DMS53 (cell line): ENCODE measurements around the gene EYS.

Experiments used
- DNase-seq: peaks from one replicate; lab custom pipeline; 2025; lab: John Stamatoyannopoulos, UW

The EYS gene

GRCh38 chr6:65221153-65221552 is 485.9 kb downstream of the EYS start:
- no peak for DNase-seq

- no peak for DNase-seq
Observed at GRCh38 chr6:65202738-65203137, 504.3 kb downstream of the EYS start.

DNA sequence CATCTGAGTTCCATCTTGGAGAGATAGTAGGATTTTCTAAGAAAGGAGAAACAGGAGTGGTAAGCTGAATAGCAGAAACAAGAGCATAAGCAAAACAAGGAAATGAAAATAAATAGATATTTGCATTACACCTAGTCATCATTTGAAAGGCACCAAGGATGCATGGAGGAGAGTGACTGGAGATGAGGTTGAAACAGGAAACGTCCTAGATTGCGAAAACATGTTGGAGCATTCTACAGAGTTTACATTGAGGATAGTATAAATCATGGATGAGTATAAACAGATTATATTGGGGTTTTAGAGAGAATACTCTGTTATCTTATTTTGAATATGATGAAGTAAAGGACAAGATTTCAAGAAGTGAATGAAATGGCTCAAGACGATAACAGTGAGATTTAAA is 507.3 kb downstream of the EYS start:
- DNase-seq, result peak; percentile 51

DNA sequence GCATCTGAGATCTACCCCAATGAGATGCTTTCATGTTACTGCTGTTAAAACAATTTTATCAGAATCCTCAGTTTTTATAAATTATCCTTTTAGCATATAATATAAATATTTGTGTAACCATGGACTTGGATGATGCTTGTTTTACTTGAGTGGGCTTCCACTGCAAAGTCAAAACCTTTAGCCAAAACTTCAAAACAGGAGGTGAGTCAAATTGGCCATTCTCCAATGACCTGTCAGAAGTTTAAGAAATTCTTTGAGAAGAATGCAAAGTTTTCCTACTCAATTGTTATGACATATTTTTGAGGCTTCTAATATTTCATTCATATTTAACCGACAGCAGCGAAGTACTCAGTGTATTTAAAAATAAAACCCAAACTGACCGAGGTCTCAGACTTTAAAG is 507.9 kb downstream of the EYS start:
- DNase-seq, result no peak

DNA sequence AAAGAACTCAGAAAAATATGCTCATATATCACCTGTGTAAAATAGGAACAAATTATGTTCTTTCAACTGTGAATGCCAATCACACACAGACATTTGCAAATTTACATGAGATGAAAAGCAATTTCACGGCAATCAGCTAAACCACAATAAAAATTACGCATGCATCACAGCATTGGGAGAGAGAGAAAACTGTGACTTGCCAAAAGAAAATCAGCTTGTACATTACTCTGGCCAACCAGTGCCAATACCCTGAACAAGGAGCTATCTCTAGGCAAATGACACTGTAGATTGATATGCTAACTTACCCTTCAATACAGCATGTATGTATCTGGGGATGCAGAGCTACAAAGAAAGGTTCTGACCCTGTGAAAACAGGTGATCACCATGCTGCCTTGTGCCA is 515.6 kb downstream of the EYS start:
- DNase-seq, result no peak

DNA sequence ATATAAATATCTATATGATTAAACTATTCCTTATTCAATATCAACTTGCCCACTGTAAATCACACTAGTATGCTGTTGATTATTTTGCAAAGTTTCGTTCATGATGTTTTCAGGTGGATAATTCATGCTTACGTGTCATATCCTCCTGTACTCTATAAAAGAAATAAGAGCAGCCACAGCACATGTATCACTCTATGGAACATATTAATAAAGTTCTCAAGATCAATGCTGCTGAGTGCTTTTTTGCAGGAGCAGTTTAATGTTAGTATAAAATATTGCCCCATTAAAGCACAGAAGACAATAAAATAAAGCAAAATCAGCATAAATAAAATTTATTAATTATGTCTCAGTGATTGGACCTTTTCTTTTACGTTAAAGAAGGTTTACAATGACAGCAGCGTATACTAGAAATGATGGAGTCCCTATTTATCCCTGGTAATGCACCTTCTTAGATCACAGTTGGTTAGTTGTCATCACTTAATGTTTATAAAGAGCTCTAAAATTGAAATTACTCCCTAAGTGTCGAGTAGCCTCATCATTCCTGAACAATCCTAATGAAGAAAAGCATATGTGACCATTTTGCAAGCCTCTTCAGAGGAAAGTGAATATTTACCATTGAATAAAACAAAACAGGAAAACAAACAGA is 517.7 kb downstream of the EYS start:
- no peak for DNase-seq

DNA sequence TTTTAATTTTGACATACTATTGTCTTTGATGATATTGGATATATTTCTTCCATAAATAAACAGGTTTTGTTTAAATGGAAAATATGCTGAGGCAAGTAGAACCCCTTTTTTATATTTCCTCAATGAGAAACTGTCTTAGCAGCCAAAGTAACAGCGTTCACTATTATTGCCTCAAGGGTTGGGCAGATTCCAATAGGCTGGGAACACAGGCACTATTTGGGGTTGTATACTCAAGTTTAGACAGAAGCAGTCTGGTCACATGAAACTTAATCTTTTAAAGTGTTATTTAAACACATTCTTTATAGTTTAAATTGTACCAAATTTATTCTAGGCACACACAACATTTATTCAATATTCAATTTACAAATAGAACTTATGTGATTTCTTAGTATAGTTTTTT is 520.2 kb downstream of the EYS start:
- DNase-seq, result no peak

DNA sequence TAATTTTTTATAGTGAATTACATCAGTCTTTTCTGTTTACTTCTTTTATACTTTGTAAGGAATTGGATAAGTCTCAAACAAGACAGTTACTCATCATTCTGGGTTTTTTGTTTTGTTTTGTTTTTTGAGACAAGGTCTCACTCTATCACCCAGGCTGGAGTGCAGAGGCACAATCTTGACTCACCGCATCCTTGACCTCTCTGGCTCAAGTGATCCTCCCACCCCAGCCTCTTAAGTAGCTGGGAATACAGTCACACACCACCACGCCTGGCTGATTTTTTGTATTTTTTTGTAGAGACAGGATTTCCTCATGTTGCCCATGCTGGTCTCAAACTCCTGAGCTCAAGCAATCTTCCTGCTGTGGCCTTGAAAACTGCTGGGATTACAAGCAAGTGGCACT is 524.3 kb downstream of the EYS start:
- peak; percentile 58 for DNase-seq

GRCh38 chr6:65170273-65170672 is 536.8 kb downstream of the EYS start:
- DNase-seq, result no peak

GRCh38 chr6:65161661-65162060 is 545.4 kb downstream of the EYS start:
- DNase-seq, result no peak

DNA sequence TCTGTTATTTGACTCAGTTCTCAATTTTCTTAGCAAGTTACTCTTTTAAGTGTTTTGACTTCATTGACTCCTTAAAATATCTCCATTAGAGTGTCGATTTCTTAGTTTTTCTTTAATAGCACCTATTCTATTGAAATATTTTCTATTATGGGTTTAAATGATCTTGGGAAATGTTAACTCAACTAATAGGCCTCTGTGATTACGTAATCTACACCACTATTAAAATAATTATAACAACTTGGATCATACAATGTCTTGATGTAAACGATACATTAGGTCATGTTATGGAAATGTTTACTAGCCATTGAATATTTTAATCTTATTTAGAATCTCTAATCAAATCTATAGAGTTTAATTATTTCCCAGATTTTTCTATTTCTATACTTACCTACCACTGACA is 550.0 kb downstream of the EYS start:
- DNase-seq, result no peak

DNA sequence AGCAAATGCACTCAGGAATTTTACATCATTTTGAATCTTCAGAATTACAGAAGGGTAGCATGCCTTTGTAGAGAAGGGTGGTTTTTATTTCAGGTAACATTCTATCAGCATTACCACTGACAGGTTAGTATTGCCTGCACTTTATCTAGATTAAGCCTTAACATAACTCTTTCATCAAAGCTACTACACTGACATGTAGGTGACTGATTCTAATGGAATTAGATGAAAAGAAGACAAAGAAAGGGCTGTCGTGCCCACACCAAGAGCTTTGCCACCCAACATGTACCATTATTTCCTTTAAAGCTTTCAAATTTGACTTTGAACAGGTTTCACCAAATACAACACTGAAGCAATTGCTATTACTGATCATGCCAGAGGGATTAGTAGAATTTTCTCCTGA is 551.9 kb downstream of the EYS start:
- DNase-seq, result no peak

GRCh38 chr6:65149841-65150240 is 557.2 kb downstream of the EYS start:
- DNase-seq, result no peak

DNA sequence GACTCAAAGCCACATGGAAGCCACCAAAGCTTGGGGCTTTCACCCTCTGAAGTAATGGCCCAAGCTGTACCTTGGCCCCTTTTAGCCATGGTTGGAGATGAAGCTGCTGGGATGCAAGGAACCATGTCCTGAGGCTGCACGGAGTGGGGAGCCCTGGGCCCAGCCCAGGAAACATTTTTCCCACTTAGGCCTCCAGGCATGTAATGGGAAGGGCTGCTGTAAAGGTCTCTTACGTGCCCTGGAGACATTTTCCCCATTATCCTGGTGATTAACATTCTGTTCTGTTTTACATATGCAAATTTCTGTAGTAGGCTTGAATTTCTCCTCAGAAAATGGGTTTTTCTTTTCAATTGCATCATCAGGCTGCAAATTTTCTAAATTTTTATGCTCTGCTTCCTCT is 558.2 kb downstream of the EYS start:
- DNase-seq, result no peak

GRCh38 chr6:65135567-65135966 is 571.5 kb downstream of the EYS start:
- DNase-seq, result no peak

DNA sequence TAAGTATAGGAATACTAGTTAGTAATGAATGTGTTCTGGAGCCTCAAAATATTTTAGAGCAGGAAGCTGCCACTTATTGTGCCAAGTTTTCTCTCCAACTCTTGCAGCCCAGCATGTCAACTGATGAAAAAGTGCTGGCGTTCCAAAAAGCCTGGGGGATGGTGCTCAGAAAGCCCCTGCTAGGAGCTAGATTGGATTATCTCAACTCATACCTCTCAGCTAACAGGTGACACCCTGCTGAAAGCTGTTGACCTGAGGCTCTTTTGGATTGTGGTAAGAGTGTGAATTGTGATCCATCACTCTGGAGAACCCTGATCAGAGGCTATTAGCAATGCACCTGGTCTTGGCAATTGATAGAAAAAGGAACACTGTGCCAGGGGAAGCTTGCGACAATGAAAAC is 580.4 kb downstream of the EYS start:
- no peak for DNase-seq

DNA sequence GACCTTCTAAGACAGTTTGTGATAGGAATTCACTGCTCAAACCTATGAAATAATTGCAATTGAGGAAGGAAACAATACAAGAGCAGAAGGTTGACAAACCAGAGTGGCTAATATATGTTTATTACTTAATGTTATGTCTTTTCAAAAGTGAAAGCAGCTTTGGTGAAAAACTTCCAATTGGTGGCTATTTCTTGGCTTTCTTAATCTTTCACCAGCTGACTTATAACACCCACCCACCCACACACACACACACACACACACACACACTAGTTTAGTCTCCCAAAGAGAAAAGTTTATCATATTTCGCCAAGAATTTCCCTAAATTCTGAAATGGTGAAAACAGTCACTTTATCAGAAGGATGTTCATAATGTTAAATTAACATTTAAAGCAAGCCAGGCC is 583.5 kb downstream of the EYS start:
- no peak for DNase-seq

DNA sequence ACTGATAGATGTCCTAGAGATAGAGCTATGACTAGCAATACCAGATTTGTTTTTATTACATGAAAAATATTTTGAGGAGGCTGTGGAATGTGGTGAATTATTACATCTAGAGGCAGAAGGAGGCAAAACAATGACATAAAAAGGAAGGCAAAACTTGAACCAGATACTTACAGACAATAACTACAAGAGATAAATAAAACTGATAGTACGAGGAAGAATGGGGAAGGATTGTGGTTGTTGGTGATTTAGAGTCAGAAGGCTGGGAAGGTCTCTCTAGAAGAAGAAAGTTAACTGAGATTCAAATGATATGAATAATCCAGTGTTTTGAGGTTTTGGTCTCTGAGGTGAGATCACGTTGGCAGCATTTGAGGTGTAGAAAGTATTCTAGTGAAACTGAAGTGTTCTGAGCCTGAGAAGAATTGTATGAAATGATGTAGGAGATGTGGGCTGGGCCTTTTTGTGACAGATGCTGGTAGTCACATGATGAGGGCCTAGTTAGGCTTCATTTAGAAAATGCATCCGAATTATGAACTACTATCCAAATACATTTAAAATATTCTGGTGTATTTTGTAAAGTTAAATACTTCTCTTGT is 589.1 kb downstream of the EYS start:
- no peak for DNase-seq

GRCh38 chr6:65116326-65116725 is 590.7 kb downstream of the EYS start:
- no peak for DNase-seq

GRCh38 chr6:65113581-65113980 is 593.4 kb downstream of the EYS start:
- DNase-seq, result no peak

- DNase-seq, result no peak
Observed at GRCh38 chr6:65112435-65112834, 594.6 kb downstream of the EYS start.

DNA sequence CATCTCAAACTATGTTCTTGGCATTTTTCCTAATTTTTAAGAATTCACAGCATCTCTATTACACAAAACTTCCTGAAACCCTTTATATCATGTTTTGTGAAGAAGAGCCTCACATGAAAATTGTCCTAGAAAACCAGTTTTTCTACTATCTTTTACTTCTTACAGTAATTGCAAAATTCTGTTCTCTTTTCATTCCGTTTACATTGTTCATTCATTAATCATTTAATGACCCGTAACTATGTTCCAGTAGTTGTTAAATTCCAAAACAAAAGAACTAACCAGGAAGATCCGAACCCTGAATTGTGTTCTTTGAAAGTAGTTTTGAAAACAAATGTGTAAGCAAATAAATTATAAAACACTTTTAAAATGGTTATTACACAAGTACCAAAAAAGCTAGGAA is 597.0 kb downstream of the EYS start:
- no peak for DNase-seq

- no peak for DNase-seq
Observed at GRCh38 chr6:65098349-65098748, 608.7 kb downstream of the EYS start.

DNA sequence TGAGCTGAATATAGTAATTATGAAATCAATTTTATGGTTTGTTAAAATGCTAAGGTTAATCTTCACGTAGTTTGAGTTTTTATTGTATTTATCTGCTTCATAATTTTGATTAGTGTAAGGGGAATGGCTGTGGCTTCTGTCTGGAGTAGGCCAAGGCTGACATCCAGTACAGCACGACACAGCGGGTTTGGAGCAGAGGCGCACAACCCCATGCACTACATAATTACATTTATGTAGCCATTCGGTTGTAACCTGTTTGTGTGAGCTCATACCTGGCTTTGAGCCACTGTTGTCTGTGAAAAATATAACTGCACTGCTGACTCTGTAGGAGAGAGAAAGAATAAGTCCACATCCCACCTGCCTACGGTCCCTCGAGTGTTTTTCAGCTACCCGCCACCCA is 615.5 kb downstream of the EYS start:
- no peak for DNase-seq
